NCI-H187 treated with DMSO at 0.1 percent for 48 hours (cell line): ENCODE results near the gene HMCN1.

Source experiments
- DNase-seq: peaks from one replicate; lab custom pipeline; 2025; lab: John Stamatoyannopoulos, UW

HMCN1 gene

GRCh38 chr1:185912504-185912903 lies 178.3 kb downstream of the HMCN1 start:
- no peak for DNase-seq

- no peak for DNase-seq
Observed at GRCh38 chr1:185914089-185914488, 179.9 kb downstream of the HMCN1 start.

- DNase-seq: no peak
Observed at GRCh38 chr1:185916861-185917260, 182.7 kb downstream of the HMCN1 start.

- DNase-seq: no peak
Observed at GRCh38 chr1:185917646-185918045, 183.5 kb downstream of the HMCN1 start.

GRCh38 chr1:185920602-185921001 lies 186.4 kb downstream of the HMCN1 start:
- no peak for DNase-seq

GRCh38 chr1:185921636-185922035 lies 187.4 kb downstream of the HMCN1 start:
- no peak for DNase-seq

GRCh38 chr1:185926588-185926987 lies 192.4 kb downstream of the HMCN1 start:
- DNase-seq: no peak

GRCh38 chr1:185929776-185930175 lies 195.6 kb downstream of the HMCN1 start:
- no peak for DNase-seq

GRCh38 chr1:185931438-185931837 lies 197.2 kb downstream of the HMCN1 start:
- no peak for DNase-seq

GRCh38 chr1:185933580-185933979 lies 199.4 kb downstream of the HMCN1 start:
- DNase-seq: no peak

GRCh38 chr1:185934476-185935189 lies 200.4 kb downstream of the HMCN1 start:
- no peak for DNase-seq

GRCh38 chr1:185935360-185935759 lies 201.2 kb downstream of the HMCN1 start:
- DNase-seq: no peak

- DNase-seq: no peak
Observed at GRCh38 chr1:185936641-185937040, 202.4 kb downstream of the HMCN1 start.

GRCh38 chr1:185938396-185938795 lies 204.2 kb downstream of the HMCN1 start:
- DNase-seq: no peak

- DNase-seq: no peak
Observed at GRCh38 chr1:185939142-185939541, 205.0 kb downstream of the HMCN1 start.

GRCh38 chr1:185942961-185943360 lies 208.8 kb downstream of the HMCN1 start:
- no peak for DNase-seq

GRCh38 chr1:185956881-185957280 lies 222.7 kb downstream of the HMCN1 start:
- no peak for DNase-seq

- no peak for DNase-seq
Observed at GRCh38 chr1:185957441-185958363, 223.5 kb downstream of the HMCN1 start.

GRCh38 chr1:185960422-185961321 lies 226.5 kb downstream of the HMCN1 start:
- DNase-seq: no peak

GRCh38 chr1:185961664-185962063 lies 227.5 kb downstream of the HMCN1 start:
- DNase-seq: no peak

GRCh38 chr1:185964946-185965345 lies 230.8 kb downstream of the HMCN1 start:
- DNase-seq: no peak

GRCh38 chr1:185965870-185966269 lies 231.7 kb downstream of the HMCN1 start:
- DNase-seq: no peak
